CMK (cell line): Measurements from ENCODE around the gene TRIO.

Source experiments
- DNase-seq: peaks from one replicate; pipeline ENCODE4 v3.0.0-alpha.2; 2010; ENCODE audit warnings: low read depth

TRIO gene

DNA sequence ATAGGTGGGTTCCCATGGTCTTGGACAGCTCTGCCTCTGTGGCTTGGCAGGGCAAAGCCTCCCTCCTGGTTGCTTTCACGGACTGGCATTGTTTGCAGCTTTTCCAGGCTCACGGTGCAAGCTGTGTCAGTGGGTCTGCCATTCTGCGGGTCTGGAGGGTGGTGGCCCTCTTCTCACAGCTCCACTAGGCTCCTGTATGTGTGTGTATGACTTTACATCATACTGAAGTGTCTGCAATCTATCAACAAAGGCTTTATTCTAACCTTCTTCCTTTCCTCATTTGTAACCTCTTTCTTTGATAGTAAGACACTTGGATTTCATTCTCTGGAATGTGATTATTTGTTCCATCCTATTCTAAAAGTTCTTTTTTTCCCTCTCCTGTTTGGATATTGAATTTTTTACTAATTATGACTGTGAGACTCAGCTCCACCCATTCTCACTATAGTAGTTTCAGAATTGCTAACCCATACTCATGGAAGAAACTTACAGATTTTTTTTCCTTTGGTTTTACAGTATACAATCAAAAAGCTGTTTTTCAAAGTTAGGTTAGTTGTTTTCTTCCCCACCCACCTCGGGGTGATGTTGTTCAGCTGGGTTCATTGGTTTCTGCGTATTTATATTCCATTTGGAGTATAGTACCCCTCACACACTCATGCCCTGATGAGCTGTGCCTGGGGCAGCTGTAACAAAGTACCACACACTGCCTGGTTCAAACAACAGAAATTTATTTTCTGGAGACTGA lies 293.8 kb downstream of the TRIO start:
- no peak for DNase-seq

DNA sequence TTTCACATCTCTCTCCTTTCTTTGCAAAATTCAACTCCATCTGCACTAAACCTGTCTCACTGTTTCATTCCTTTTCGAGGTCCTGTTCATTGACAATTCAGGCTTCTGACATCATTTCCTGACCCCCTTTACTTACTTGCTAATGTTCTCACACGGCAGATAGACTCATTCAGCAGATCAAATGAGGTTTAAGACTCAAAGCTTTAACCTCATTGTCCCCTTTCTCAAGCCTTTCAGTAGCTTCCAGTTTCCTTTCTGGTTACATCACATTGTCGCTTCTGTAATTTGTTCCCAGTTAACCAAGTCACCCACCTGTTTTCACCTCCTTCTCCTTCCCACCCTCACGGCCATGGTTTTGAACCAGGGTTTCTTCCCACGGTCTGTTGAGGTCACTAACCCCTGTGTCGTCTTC lies 295.1 kb downstream of the TRIO start:
- DNase-seq, result no peak

DNA sequence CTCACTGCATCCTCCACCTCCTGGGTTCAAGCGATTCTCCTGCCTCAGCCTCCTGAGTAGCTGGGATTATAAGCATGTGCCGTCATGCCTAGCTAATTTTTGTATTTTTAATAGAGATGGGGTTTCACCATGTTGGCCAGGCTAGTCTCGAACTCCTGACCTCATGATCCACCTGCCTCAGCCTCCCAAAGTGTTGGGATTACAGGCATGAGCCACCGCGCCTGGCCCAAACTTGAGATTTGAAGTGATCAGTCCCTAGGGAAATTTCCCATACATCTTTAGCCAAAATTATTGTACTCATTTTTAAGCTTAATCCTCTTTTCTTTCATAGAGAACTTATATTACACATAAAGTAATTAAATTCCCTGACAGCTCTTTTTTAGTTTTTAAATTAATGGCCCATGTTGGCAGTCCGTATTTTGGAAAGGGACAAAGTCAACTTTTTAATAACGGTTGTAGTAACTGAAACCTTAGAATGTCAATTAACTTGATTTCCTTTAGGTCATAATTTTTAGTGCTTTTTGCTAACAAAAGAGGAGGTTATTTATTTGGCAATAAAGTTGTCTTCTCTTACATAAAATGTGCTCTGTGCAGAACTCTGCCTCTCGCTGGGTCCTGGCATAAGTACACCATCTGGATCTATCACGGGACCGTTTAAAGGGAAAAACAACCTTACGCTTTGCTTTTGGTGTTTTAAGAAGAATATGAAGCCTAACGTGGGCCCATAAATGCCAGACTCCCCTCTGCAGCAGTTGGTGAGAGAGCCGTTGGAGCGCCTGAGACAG lies 296.1 kb downstream of the TRIO start:
- no peak for DNase-seq

DNA sequence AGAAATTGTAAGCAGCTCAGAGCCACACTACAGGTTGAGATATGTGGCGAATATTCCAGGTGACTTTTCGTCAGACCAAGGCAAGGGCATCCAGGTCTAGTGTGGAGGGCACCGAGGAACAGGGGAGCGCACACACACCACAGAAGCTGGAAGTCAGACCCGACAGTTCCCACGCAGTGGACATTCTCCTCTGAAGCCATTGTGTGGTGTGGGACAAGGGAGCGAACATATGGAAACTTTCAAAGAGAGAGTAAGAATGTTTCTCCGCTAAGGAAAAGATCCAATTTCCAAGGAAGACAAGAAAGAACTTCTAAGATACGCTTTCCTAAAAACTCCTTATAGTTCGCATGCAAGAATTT lies 297.1 kb downstream of the TRIO start:
- no peak for DNase-seq

DNA sequence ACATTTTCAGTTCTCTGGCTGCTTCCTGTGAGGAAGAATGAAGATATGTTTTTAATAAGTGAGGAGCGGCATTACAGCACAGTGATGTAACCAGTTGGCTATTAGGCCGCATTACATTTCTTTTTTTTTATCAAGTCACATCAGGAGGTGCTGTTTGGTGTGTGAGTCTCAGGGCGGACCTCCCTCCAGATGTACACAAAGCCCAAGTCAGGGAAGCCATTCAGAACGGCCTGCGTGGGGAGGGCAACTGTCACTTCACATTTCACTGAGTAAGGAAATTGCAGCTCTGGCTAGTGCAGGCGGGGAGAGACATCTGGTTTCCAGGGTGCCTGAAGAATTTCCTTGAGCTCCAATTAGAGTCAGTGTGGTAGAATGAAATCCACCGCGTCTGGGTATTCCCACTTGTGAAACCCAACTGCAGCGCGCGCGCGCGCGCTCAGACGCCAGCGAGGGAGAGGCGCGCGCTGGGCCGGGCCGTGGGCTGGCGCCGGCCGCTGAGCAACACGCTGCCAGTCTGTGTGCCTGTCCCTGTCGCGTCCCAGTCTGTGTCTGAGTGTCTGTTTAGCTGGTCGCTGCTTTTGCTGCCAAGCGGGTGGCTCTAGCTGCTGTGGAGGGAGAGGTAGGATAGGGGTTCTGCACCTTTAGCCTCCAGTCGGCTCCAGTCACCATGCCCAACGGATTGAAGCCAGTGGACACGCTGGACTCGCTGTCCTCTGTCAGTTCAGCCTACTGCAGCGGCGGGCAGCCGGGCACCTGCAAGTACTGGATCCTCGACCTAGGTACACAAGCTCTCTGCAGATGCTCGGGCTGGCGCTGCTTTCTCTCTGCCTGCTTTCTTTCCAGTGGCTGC lies 297.7 kb downstream of the TRIO start:
- DNase-seq, result no peak

DNA sequence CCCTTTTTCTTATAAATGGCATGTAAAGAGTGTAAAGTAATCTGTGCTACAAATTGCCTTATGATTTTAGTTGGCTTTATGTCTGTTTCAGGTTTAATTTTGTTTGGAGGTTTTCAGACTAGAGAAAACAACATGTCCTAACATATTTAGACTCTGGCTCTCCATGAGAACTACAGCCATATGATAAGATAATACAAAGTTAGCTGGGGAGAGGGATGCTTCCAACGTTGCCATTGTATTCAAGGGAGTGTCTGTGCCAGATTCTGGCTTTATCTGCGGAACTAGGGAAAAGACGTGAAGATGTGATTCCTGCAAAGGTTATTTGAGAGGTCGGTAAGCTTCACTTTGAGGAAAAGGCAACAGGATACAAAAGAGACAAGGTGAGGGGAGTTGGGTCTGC lies 298.5 kb downstream of the TRIO start:
- DNase-seq, result no peak

DNA sequence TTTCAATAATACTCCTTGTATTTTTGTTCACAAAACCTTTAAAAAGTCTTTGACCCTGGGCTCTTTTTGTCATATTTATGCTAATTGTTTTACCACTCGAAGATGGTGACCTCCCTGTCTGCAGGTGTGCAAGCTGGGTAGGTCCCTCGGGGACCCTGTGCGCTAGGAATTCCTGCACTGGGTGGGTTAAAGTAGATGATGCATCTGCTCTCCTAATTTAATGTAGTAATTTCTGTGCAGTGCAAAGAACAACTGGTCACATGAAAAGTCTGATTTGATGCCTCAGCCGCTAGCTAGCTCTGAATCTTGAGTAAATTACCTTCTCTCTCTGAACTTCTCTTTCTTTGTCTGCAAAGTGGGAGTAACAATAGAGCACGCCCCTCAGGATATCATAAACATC lies 299.4 kb downstream of the TRIO start:
- DNase-seq, result no peak

DNA sequence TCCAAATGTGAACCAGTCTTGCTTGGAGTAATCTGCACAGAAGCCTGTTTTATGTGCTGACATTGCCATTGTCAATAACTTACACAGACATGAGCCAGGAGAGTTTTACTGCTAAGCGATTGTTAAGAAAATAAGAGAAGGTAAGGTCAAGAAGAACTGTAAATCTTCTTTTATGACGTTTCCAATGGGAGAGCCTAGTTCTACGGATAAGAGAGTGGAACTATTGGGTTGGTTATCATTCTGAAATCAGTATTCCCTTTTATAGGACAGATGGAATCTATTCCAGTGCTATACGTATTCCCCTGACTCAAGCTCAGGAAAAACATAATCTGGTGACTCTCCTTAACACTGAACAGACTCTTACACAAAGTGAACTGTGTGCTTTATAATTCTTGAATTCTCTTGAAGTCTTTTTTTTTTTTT lies 300.5 kb downstream of the TRIO start:
- no peak for DNase-seq

DNA sequence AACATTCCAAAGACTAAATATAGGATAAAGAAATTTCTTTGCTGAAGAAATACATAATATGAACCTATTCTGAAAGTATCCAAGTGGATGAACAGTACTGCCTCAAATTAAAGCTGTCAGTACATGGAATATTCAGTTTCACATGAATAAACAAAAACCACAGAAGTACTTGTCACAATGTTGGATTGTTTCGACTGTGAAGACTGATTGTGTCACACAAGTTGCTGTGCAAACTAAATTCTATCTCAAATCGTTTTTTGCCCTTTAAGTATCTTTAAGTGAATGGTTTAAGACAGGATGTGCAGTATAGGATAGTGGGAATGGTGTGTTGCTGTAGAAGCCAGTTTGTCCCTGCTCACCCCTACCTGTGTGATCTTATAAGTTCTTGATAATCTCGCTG lies 301.0 kb downstream of the TRIO start:
- DNase-seq, result no peak

DNA sequence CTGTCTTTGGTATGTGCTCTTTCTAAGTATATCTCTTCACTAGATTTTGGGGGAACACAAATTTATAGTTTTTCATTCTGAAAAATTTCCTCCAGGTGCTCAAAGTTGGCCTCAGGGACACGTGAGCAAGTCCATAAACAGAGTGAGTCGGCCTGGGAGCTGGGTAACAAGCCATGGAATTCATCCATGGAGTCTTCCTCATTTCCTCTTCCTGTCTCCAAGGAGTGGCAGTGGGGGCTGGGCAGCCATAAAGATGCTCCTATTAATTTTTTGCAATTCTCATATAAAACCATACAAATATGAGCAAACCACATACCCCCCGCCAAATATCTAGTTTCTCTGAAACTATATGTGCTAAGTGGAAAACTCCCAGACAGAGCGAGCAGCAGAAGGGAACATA lies 301.9 kb downstream of the TRIO start:
- DNase-seq, result no peak

DNA sequence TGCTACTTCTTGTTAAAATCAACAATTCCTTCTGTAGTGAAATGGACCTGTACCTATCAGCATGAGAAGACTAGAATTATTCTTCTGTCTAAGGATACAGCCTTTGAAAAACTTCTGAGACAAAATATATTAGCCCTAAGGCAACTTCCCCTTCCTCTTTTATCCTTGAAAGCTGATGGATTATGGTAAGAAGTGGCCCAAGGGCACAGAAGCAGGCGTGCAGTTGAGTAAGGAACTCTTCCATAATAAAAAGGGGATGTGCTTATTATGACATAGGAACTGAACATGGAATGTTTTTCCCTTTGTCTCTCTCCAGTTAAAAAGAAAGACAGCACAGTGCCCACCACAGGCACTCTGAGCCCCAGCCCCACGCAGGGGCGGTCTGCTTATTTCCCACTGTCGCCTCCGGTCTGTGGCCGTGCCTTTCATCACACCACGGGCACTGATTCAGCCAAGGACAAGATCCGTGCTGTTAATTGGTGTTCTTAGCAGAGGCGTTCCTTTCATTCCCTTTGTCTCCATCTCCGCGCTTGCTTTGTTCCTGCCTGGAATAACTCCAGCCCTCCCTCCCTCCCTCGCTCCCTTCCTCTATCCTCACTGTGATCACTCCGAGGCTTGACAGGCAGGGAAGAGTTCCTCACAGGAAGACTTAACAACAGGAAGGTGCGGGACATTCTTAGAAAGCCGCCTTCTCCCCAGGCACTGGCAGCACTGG lies 302.6 kb downstream of the TRIO start:
- no peak for DNase-seq

DNA sequence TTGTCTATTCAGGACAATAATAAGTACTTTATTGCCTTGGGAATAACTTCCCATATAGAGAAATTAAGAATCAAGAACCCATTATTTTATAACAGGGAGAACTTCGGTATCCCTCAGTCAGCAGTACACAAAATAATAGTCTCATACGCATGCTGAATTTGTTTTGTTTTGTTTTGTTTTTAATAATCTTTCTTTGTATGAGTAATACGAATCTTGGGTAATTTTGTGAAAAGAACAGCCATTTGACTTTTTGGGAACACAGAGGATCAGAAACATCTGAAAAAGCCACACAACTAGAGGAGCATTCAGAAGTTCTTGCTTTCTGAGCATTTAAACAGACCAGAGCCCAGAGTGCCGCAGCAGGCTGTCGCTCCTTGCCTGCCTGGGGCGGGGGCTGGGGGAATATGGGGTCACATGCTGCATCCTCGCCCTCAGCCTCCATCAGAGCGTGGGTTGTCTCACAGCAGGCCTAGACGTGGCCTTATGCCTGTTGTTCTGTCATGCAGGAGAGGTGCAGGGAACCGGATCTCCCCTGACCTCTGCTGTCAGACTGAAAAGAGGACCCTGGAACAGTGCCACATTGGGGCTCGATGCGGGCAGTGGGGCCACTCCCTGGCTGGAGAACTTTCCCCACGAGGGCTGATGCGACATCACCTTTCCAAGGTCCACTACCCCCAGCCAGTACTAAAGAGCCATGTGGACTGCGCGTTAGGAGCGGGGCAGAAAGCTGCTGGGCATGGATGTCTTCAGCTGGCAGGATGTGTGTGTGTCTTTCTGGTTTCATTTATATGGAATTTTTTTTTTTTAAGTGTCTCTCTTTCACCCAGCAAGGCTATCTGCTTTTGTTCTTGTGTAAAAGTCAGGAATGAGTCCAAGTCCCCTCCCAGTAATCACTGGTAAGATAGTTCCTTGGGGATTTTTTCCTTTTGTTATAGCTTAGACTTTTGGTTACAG lies 305.1 kb downstream of the TRIO start:
- DNase-seq, result no peak

DNA sequence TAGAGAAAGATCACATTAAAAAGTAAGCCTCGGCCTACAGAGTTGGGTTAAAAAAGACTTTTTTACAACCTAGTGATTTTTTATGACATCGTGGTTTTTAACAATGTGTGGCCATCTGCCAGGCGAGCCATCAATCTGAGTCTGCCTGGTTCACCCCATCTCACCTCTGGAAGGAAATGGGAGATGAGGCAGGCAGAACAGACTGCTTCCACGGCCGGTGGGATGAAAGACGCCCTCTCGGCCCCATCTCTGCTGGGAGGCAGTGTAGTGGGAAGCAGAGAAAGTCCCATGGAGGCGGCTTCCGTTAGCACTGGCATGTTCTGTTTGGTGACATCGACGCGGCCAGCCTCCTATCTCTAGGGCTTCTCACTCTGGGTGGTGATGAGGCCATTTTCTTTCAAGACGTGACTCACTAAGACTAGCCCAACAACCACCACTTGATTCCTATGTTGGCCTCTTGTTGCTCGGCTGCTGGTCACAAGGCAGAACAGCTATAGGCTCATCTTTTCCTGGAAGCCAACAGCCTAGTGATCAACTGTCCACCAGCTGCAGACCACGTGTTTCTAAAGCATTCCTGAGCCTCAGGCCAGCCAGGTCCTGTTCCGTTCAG lies 306.0 kb downstream of the TRIO start:
- no peak for DNase-seq

DNA sequence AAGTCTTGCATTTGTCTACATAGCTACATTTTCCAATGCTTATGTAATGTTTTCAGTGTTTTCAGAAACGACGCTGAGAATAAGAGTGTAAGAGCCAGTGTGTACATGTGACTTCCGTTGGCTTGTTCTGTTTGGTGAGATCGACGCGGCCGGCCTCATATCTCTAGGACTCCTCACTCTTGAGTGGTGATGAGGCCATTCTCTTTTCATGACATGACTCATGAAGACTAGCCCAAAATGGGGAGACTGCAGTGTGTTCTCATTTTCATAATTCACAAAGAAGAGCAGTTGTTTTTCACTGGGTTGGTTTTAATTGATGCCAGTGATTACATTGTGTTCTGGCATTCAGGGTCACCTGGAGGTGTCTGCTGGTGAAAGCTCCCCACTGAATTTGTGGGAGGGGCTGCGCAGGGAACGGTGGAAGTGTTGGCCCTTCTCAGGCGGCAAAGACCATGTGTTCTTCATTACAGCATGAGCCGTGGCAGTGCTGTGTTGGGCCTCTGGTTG lies 306.9 kb downstream of the TRIO start:
- no peak for DNase-seq

DNA sequence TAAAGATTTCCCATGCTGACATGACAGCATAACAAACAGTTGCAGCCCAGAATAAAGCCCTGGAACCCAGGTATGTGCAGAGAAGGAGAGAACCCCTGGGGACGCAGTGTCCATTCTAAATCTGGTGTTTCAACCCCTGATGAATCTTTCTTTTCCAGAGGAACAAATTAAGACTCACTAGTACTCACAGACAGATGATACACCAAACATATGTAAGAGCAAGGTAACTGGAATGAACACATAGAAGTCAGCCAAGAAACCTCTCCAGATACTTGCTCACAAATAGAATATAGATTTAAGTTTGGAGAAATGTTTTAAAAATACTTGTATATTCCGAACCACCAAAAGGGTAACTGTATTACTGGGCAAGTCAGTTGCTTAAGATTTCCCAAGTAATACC lies 307.6 kb downstream of the TRIO start:
- DNase-seq, result no peak

DNA sequence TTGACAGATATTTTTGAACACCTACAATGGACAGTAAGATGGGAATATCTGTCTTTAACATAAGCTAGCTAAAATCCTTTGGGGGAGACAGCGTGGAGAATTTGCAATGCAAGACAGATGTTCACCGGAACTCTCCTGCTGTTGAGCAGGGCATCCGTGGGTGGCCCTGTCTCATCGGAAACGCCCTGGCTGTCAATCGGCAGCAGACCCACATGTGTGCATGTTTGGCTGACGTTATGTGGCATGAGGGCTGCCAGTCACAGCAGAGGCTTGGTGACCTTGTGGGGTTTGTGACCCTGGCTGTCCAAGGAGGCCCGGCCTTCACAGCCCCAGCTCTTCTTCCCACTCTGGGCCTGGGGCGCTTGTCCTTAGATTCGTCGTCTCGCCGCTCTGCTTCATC lies 308.7 kb downstream of the TRIO start:
- DNase-seq, result no peak

DNA sequence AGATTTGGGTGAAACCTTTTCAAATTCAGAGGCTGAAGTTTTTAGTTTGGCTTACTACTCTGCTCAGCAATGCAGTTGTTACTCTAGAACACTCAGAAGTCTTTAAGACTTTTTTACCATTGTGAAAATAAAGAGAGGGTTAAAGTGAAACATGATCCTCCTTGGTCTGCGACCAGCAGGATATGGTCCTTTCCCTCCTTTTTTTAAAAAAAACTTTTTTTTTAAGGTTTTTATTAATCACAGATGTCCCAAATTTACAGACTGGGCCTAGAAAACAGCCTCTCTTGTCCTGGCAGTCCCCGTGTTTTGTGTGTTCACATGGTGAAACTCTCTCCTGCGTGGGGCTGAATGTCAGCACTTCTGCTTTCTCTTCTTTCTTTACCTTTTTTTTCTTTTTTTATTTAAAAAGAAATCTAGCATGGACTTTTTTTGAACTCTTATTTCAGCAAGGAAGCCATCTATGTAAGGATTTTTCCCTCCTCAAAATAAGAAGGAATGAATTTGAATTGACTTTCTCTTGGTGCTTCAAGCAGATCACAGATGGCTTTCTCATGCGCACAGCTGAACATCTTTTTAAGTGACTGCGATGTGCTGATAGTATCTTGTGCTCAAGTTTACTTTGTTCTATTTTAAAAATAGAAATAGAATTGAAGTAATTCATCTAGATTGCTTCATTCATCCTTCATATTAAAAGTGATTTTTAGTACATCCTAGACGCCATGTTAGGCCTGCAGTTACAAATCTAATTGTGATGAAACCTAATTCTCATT lies 309.7 kb downstream of the TRIO start:
- no peak for DNase-seq

DNA sequence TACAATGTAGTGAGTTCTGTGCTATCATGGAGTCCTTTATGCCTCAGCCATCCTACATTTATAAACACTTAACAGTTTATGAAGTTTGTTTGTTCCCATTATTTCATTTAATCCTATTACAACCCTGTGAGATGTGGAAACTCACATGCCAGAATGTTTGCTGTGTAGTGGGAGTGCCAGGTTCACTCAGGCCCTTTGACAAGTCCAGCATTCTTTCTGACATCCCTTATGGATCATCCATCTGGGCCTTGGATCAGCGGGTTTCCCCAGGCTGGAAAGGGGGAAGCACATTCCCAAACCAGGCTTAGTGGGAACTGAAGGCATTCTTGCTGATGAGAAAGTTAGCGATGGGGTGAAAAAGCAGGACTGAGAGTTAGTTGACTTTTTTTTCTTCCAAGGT lies 310.3 kb downstream of the TRIO start:
- no peak for DNase-seq

DNA sequence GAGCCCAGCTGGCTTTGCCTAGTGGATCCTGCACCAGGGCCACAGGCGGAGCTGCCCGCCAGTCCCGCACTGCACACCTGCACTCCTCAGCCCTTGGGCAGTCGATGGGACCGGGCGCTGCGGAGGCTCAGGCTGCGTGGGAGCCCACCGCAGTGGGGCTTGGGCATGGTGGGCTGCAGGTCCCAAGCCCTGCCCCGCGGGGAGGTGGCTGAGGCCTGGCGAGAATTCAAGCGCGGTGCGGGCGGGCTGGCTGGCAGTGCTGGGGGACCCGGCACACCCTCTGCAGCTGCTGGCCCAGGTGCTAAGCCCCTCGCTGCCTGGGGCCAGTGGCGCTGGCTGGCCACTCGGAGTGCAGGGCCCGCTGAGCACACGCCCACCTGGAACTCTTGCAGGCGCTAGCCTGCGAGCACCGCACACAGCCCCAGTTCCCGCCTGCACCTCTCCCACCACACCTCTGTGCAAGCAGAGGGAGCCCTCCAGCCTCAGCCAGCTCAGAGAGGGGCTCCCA lies 312.7 kb downstream of the TRIO start:
- DNase-seq, result no peak
